HL-60 (cell line): ENCODE results near the gene ACO2.
"Not testable (repeated sequence)": the region's sequence is repeated elsewhere in the genome, so short reads cannot be mapped to it uniquely, and the experiment has no call there.

Experiments used
- DNase-seq, 2 experiments: peaks; one replicate each; pipeline ENCODE4 v3.0.0-alpha.2; 2010 to 2020; ENCODE audit warnings: low read depth in 1 of 2, low spot score in 1 of 2
- H3K27ac ChIP-seq: fragments of 250-450 bp; sonication (Bioruptor Pico); replicated peaks from 2 replicates; pipeline ENCODE4 v1.5.1; 2020; ENCODE audit warnings: mild to moderate bottlenecking, moderate library complexity
- H3K27me3 ChIP-seq: fragments of 250-450 bp; sonication (Bioruptor Pico); 2 replicates; pipeline ENCODE4 v1.5.1; 2021; ENCODE audit warnings: mild to moderate bottlenecking, moderate library complexity; ENCODE audit not compliant: insufficient read depth, poor library complexity, severe bottlenecking
- H3K4me3 ChIP-seq: replicated peaks from 2 replicates; pipeline ENCODE4 v1.5.1; 2011; ENCODE audit warnings: mild to moderate bottlenecking, control low read depth, low read length; ENCODE audit not compliant: insufficient read depth
- CTCF ChIP-seq: IDR thresholded peaks from one replicate; pipeline ENCODE4 v1.5.1; 2011; ENCODE audit warnings: low read length, control low read depth, inconsistent platforms; ENCODE audit not compliant: insufficient read depth
- GABPA ChIP-seq: IDR thresholded peaks from 2 replicates; pipeline ENCODE4 v1.6.1; 2012; ENCODE audit warnings: low read depth
- POLR2AphosphoS5 ChIP-seq: IDR thresholded peaks from 2 replicates; pipeline ENCODE4 v1.6.1; 2012; ENCODE audit warnings: low read depth
- SPI1 ChIP-seq: IDR thresholded peaks from 2 replicates; pipeline ENCODE4 v1.6.1; 2012; ENCODE audit warnings: low read depth, mild to moderate bottlenecking, borderline replicate concordance
- TF ChIP-seq, protein P1 (sequence below): IDR thresholded peaks from 2 replicates; pipeline ENCODE4 v1.6.1; 2012; ENCODE audit warnings: low read depth; ENCODE audit not compliant: insufficient replicate concordance

The ACO2 gene

DNA sequence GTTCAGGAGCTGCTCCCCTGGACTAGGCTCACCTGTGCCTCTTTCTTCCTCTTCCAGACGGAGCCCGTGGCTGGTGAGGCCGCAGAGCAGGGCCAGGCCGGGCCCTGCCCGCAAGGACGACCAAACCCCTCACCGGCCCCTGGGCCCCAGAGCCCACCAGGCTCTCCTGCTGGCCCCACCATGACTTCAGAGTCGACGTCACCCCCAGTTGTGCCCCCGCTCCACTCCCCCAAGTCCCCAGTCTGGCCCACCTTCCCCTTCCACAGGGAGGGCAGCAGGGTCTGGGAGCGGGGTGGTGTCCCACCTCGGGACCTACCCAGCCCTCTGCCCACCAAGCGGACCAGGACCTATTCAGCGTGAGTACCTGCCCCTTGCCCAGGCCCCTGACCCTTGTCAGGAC lies 102.9 kb downstream of the ACO2 start:
- DNase-seq: no peak
- no peak for TF ChIP-seq CTCF
- no peak for TF ChIP-seq SPI1
- TF ChIP-seq, protein P1, sequence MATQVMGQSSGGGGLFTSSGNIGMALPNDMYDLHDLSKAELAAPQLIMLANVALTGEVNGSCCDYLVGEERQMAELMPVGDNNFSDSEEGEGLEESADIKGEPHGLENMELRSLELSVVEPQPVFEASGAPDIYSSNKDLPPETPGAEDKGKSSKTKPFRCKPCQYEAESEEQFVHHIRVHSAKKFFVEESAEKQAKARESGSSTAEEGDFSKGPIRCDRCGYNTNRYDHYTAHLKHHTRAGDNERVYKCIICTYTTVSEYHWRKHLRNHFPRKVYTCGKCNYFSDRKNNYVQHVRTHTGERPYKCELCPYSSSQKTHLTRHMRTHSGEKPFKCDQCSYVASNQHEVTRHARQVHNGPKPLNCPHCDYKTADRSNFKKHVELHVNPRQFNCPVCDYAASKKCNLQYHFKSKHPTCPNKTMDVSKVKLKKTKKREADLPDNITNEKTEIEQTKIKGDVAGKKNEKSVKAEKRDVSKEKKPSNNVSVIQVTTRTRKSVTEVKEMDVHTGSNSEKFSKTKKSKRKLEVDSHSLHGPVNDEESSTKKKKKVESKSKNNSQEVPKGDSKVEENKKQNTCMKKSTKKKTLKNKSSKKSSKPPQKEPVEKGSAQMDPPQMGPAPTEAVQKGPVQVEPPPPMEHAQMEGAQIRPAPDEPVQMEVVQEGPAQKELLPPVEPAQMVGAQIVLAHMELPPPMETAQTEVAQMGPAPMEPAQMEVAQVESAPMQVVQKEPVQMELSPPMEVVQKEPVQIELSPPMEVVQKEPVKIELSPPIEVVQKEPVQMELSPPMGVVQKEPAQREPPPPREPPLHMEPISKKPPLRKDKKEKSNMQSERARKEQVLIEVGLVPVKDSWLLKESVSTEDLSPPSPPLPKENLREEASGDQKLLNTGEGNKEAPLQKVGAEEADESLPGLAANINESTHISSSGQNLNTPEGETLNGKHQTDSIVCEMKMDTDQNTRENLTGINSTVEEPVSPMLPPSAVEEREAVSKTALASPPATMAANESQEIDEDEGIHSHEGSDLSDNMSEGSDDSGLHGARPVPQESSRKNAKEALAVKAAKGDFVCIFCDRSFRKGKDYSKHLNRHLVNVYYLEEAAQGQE: no peak
- TF ChIP-seq POLR2AphosphoS5: no peak
- TF ChIP-seq GABPA: no peak
- H3K27ac ChIP-seq: no peak overlapping the region
- no peak overlapping the region for H3K4me3 ChIP-seq
- no peaks in the 10 kb centered on the region for H3K27me3 ChIP-seq

- not testable (repeated sequence) for DNase-seq, H3K27ac ChIP-seq, H3K27me3 ChIP-seq, H3K4me3 ChIP-seq
Measured at GRCh38 chr22:41572305-41572704, 103.4 kb downstream of the ACO2 start.

GRCh38 chr22:41573677-41574076 lies 104.8 kb downstream of the ACO2 start:
- Histone ChIP-seq H3K27ac (no peak overlapping the region), H3K4me3 (no peak overlapping the region), H3K27me3 (no peaks in the 10 kb centered on the region)
- no peak for DNase-seq
- TF ChIP-seq CTCF (no peak), GABPA (no peak), POLR2AphosphoS5 (no peak), SPI1 (no peak)
- TF ChIP-seq, protein P1: no peak

DNA sequence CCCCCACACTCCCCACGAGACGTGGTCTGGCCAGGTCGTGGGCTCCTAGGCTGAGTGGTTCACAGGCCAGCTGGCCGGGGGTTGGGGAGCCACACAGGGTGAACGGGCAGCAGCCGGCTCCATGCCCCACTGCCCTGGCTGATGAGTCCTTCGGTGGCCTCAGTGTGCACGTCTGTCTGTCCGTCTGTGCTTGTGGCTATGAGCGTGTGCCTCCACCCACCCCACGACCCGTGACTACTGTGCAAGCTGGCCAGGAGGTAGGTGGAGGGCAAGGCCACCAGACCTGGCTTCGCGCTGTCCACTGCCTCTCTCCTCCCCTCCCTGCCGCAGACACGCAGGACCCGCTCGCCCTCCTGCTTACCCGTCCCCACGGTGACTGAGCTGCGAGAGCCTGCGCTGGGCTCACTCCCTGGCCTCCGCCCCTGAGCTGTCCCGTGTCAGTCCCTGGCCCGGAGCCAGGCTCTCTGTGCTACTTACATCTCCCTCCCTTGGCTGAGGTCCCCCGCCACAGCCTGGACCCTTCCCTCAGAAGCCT lies 106.0 kb downstream of the ACO2 start:
- DNase-seq: no peak
- H3K27me3 ChIP-seq: no peaks in the 10 kb centered on the region
- H3K4me3 ChIP-seq: no peak overlapping the region
- TF ChIP-seq SPI1: no peak
- TF ChIP-seq GABPA: no peak
- TF ChIP-seq POLR2AphosphoS5: no peak
- no peak for TF ChIP-seq CTCF
- TF ChIP-seq, protein P1: no peak
- H3K27ac ChIP-seq: no peak overlapping the region
